Neuronal stem cell (in vitro differentiated cells): Measurements from ENCODE around the gene KCTD13.
"Not testable (repeated sequence)": the region's sequence is repeated elsewhere in the genome, so short reads cannot be mapped to it uniquely, and the experiment has no call there.

Experiments
- DNase-seq: peaks from one replicate; pipeline ENCODE4 v3.0.0-alpha.2; 2013; ENCODE audit warnings: low spot score
- H2AFZ ChIP-seq: one replicate; pipeline ENCODE4 v1.6.1; 2013; ENCODE audit warnings: mild to moderate bottlenecking, low read length, inconsistent platforms
- H2AK5ac ChIP-seq: 2 replicates; pipeline ENCODE4 v1.6.1; 2013; ENCODE audit warnings: low read depth, mild to moderate bottlenecking, inconsistent platforms, low read length, moderate library complexity, mixed read lengths
- H2BK120ac ChIP-seq: 2 replicates; pipeline ENCODE4 v1.6.1; 2013; ENCODE audit warnings: low read depth, mild to moderate bottlenecking, inconsistent platforms, low read length, moderate library complexity, mixed read lengths
- H2BK12ac ChIP-seq: one replicate; pipeline ENCODE4 v1.6.1; 2013; ENCODE audit warnings: low read length, inconsistent platforms
- H2BK15ac ChIP-seq: 2 replicates; pipeline ENCODE4 v1.6.1; 2013; ENCODE audit warnings: mild to moderate bottlenecking, low read length, inconsistent platforms, mixed read lengths
- H2BK5ac ChIP-seq: one replicate; pipeline ENCODE4 v1.6.1; 2013; ENCODE audit warnings: inconsistent platforms, mild to moderate bottlenecking, low read length, moderate library complexity
- H3K14ac ChIP-seq: one replicate; pipeline ENCODE4 v1.6.1; 2013; ENCODE audit warnings: low read length, inconsistent platforms
- H3K18ac ChIP-seq: 2 replicates; pipeline ENCODE4 v1.6.1; 2013; ENCODE audit warnings: low read length, inconsistent platforms
- H3K23ac ChIP-seq: 2 replicates; pipeline ENCODE4 v1.6.1; 2013; ENCODE audit warnings: low read depth, mild to moderate bottlenecking, mixed read lengths, low read length, inconsistent platforms; ENCODE audit not compliant: poor library complexity
- H3K27ac ChIP-seq: replicated peaks from 3 replicates; pipeline ENCODE4 v1.5.1; 2013; ENCODE audit warnings: low read length, inconsistent platforms
- H3K27me3 ChIP-seq, 3 experiments: 2 replicates each; pipeline ENCODE4 v1.6.1; 2013; ENCODE audit warnings: low read length in 3 of 3, mild to moderate bottlenecking in 2 of 3, inconsistent platforms in 1 of 3, low read depth in 1 of 3, mixed read lengths in 1 of 3, moderate library complexity in 1 of 3; ENCODE audit not compliant: control insufficient read depth in 3 of 3, insufficient read depth in 3 of 3
- H3K36me3 ChIP-seq, 2 donors: replicated peaks in 1 of 2; 2 replicates each; pipeline ENCODE4 v1.6.1; 2013; ENCODE audit warnings: low read length in 2 of 2; ENCODE audit not compliant: control insufficient read depth in 2 of 2, insufficient read depth in 2 of 2
- H3K4ac ChIP-seq: 2 replicates; pipeline ENCODE4 v1.6.1; 2013; ENCODE audit warnings: inconsistent platforms, mild to moderate bottlenecking, low read length, moderate library complexity
- H3K4me1 ChIP-seq, 2 donors: 1 replicate in 1 of 2; 2 replicates in 1 of 2; pipeline ENCODE4 v1.6.1; 2013; ENCODE audit warnings: low read length in 2 of 2, low read depth in 1 of 2; ENCODE audit not compliant: control insufficient read depth in 2 of 2, insufficient read depth in 1 of 2
- H3K4me2 ChIP-seq: one replicate; pipeline ENCODE4 v1.6.1; 2013; ENCODE audit warnings: mild to moderate bottlenecking, low read length, inconsistent platforms; ENCODE audit not compliant: insufficient read depth, poor library complexity, severe bottlenecking
- H3K4me3 ChIP-seq, 2 donors: 2 replicates each; pipeline ENCODE4 v1.5.1; 2013; ENCODE audit warnings: low read length in 2 of 2, mild to moderate bottlenecking in 2 of 2, inconsistent platforms in 1 of 2, moderate library complexity in 1 of 2
- H3K79me1 ChIP-seq: one replicate; pipeline ENCODE4 v1.6.1; 2013; ENCODE audit warnings: low read depth, mild to moderate bottlenecking, inconsistent platforms, low read length, moderate library complexity
- H3K9ac ChIP-seq: one replicate; pipeline ENCODE4 v1.6.1; 2013; ENCODE audit warnings: mild to moderate bottlenecking, low read depth, low read length, inconsistent platforms; ENCODE audit not compliant: poor library complexity
- H3K9me3 ChIP-seq, 2 donors: replicated peaks in 1 of 2; 2 replicates each; pipeline versions ENCODE3 to v1.6.1; 2013; ENCODE audit warnings: low read length in 2 of 2, mild to moderate bottlenecking in 2 of 2, inconsistent platforms in 1 of 2, low read depth in 1 of 2, mixed read lengths in 1 of 2, moderate library complexity in 1 of 2; ENCODE audit not compliant: control insufficient read depth in 2 of 2, insufficient read depth in 1 of 2
- H4K8ac ChIP-seq: one replicate; pipeline ENCODE4 v1.6.1; 2013; ENCODE audit warnings: low read depth, mild to moderate bottlenecking, inconsistent platforms, low read length, moderate library complexity
- H4K91ac ChIP-seq: one replicate; pipeline ENCODE4 v1.6.1; 2013; ENCODE audit warnings: low read length, low read depth, mild to moderate bottlenecking, inconsistent platforms; ENCODE audit not compliant: poor library complexity
- WGBS, 2 donors: extraction: QIAGEN DNeasy Blood & Tissue Kit; methylation state at CpG; one replicate each; pipeline ENCODE4 v1.1.7; 2013; ENCODE audit warnings: missing lambda C conversion rate in 2 of 2, mixed read lengths in 1 of 2; ENCODE audit not compliant: insufficient read length in 2 of 2, insufficient replicate concordance in 1 of 2; ENCODE audit errors: extremely low coverage in 2 of 2; 5-methylcytosine and 5-hydroxymethylcytosine counted together

KCTD13 gene

GRCh38 chr16:29891525-29892457 lies 34.2 kb downstream of the KCTD13 start:
- Histone ChIP-seq H4K8ac (no peak overlapping the region), H2BK15ac (no peak overlapping the region), H3K18ac (no peak overlapping the region), H2AFZ (no peak overlapping the region), H3K4me1 (peaks cover 0 to 3% of the 10 kb centered on the region in 2 donors), H2BK120ac (no peak overlapping the region), H2BK5ac (no peak overlapping the region), H4K91ac (no peak overlapping the region), H3K79me1 (peaks cover 1% of the 10 kb centered on the region), H3K36me3 (no peaks in the 10 kb centered on the region), H3K9me3 (no peaks in the 10 kb centered on the region), H3K27me3 (no peaks in the 10 kb centered on the region), H3K27ac (no peak overlapping the region), H2AK5ac (no peak overlapping the region), H3K4me2 (no peak overlapping the region), H3K4me3 (no peak overlapping the region), H3K14ac (no peak overlapping the region), H3K23ac (no peak overlapping the region), H3K9ac (no peak overlapping the region), H3K4ac (no peak overlapping the region), H2BK12ac (no peak overlapping the region)
- no CpG with 5 or more reads among the region's 10 CpGs for WGBS, 2 donors
- DNase-seq, result no peak

GRCh38 chr16:29889372-29889771 lies 36.7 kb downstream of the KCTD13 start:
- H2AFZ ChIP-seq, H3K4me2 ChIP-seq: not testable (repeated sequence)
- WGBS, 2 donors, result no CpG with 5 or more reads among the region's 3 CpGs

DNA sequence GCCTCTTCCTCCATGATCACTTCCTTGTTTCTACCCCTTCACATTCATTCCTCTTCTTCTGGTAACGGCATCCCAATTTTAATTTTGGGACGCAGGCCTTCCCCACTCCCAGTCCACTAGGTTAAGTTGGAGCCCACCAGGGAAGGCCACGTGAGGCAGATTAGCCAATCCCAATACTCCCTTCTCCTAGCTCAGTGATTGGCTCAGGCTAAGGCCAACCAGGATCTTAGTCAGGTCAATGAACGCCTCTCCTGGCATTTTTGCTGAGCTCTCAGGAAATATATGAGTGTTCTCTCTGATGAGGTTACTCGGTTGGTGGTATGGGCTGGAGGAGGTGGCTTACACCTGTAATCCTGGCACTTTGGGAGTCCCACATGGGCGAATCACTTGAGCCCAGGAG lies 42.0 kb downstream of the KCTD13 start:
- Histone ChIP-seq H3K4me1 (no peaks in the 10 kb centered on the region), H4K8ac (no peak overlapping the region), H2BK15ac (no peak overlapping the region), H3K36me3 (peaks cover 0 to 3% of the 10 kb centered on the region in 2 donors), H2BK12ac (no peak overlapping the region), H2AK5ac (no peak overlapping the region), H4K91ac (no peak overlapping the region), H2BK5ac (no peak overlapping the region), H3K23ac (no peak overlapping the region), H3K18ac (no peak overlapping the region), H2BK120ac (no peak overlapping the region), H2AFZ (no peak overlapping the region), H3K9me3 (no peaks in the 10 kb centered on the region), H3K14ac (no peak overlapping the region), H3K79me1 (peaks cover 1% of the 10 kb centered on the region), H3K4ac (no peak overlapping the region), H3K4me3 (no peak overlapping the region), H3K27me3 (no peaks in the 10 kb centered on the region), H3K27ac (no peak overlapping the region), H3K9ac (no peak overlapping the region), H3K4me2 (no peak overlapping the region)
- WGBS, 2 donors, result no CpG with 5 or more reads among the region's 6 CpGs
- no peak for DNase-seq

More at GRCh38 chr16:29889372-29889771, 36.7 kb downstream of the KCTD13 start:
- H3K9ac ChIP-seq, H3K36me3 ChIP-seq, H3K4me1 ChIP-seq, H3K27me3 ChIP-seq, H4K91ac ChIP-seq, H3K14ac ChIP-seq, H3K9me3 ChIP-seq, H2BK5ac ChIP-seq, H3K4ac ChIP-seq, H2AK5ac ChIP-seq, DNase-seq, H3K18ac ChIP-seq, H2BK120ac ChIP-seq, H2BK12ac ChIP-seq, H2BK15ac ChIP-seq, H3K27ac ChIP-seq, H4K8ac ChIP-seq, H3K79me1 ChIP-seq, H3K23ac ChIP-seq, H3K4me3 ChIP-seq: not testable (repeated sequence)

GRCh38 chr16:29881050-29881449 lies 45.0 kb downstream of the KCTD13 start:
- H3K23ac ChIP-seq, result no peak overlapping the region
- no peak overlapping the region for H2BK5ac ChIP-seq
- H3K18ac ChIP-seq, result no peak overlapping the region
- no peak overlapping the region for H3K4ac ChIP-seq
- H2AFZ ChIP-seq, result no peak overlapping the region
- H2AK5ac ChIP-seq, result no peak overlapping the region
- H4K91ac ChIP-seq, result no peak overlapping the region
- H3K4me3 ChIP-seq, result no peak overlapping the region
- H3K36me3 ChIP-seq, result peaks cover 0 to 3% of the 10 kb centered on the region in 2 donors
- no peak overlapping the region for H4K8ac ChIP-seq
- H3K79me1 ChIP-seq, result no peaks in the 10 kb centered on the region
- no peak overlapping the region for H3K9ac ChIP-seq
- no peak for DNase-seq
- no peak overlapping the region for H3K27ac ChIP-seq
- H3K27me3 ChIP-seq, result peaks cover 6 to 16% (median 6%) of the 10 kb centered on the region in 3 experiments
- H3K4me1 ChIP-seq, result peaks cover 0 to 2% of the 10 kb centered on the region in 2 donors
- no peak overlapping the region for H2BK12ac ChIP-seq
- no peak overlapping the region for H2BK15ac ChIP-seq
- H2BK120ac ChIP-seq, result no peak overlapping the region
- WGBS, 2 donors, result no CpG with 5 or more reads among the region's 3 CpGs
- H3K4me2 ChIP-seq, result no peak overlapping the region
- H3K14ac ChIP-seq, result no peak overlapping the region
- peaks cover 0 to 2% of the 10 kb centered on the region in 2 donors for H3K9me3 ChIP-seq
